CD4-positive, alpha-beta T cell treated with Interferon gamma for 1 hour (primary cell): ENCODE data around the gene CPN2.

Source experiments
- DNase-seq: peaks from one replicate; pipeline ENCODE4 v3.0.0-alpha.2; 2020

The CPN2 gene

GRCh38 chr3:194312186-194312742 lies 38.9 kb downstream of the CPN2 start:
- no peak for DNase-seq

DNA sequence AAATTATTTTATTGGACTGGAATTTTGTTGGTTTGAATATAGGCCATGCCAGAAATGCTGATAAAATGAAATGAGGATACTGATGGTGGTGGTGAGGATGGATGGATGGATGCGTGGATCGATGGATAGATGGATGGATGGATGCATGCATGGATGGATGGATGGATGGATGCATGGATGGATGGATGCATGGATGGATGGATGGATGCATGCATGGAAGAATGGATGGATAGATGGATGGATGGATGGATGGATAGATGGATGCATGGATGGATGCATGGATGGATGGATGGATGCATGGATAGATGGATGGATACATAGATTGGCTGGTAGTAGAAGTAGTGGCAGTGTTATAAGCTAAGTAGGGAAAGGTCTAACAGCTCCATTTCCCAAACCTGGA lies 40.1 kb downstream of the CPN2 start:
- DNase-seq = no peak

DNA sequence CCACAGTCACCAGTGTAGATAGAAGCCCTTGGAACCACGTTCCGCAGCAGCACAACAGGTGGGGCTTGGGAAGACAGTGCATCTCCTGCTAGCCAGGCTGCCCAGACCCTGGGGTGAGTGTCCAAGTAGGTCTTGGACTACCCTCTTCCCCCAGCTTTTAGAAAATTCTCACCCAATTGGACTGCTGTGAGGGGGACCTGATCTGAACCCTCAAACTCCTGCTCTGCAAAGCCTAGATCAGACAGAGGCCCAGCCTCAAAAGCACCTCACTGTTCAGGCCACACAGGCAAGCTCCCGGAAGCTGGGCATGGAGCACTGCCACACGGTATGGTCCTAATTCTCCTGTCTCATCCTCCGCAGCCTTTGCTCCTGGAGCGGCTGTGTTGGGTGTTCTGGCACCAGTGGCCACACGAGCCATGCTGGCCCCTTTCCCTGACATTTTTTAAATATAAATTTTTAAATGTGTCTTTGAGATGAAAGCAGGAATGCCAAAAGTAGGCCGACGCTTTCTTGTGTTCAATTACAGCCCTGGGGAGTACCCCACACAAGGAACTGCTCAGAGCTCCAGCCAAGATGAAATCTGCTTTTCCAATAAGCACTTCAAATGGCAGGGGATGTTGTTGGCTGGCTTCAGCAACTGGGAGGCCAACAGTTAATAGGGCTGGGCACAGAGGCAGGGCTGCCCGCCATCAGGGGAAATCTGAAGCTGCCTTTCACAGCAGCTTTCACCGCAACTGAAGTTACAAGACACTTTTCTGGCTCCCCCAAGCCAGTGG lies 40.9 kb downstream of the CPN2 start:
- no peak for DNase-seq

DNA sequence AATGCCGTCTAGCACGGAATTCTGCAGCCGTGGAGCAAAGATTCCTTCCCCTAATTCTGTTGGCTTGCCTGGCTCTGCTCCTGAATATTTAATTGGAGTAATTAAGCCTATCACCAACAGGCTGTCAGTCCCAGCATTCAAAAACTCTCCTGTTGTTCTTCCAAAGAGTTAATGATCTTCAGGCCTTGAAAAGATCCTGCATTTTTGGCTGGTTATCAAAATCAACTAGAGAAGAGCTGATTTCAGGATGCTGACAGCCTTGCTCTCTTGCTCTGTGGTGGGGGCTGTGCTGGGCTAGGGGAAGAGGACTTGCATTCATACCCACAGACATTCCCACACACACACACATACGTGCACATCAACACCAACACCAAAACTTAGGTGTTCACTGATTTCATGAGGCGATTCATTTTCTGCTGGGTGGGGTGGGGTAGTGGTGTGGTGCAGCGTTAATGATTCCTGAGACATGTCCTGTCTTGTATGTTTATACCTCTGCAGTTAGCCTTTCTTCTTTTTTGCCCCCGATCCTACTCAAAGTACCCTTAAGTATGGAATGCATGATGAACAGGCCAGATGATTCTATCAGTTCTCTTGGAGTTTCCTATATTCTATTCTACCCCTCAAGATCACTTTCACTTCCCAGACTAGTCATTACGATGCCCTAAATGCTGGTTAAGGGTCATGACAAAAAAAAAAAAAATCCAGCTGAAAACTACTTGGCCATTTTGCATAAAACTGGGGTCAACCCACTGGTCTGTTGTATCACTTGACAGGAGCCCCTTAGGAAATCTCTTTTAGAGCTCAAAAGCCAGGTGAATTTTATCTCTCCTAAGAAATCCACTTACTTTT lies 42.3 kb downstream of the CPN2 start:
- no peak for DNase-seq

GRCh38 chr3:194307849-194308248 lies 43.3 kb downstream of the CPN2 start:
- no peak for DNase-seq

DNA sequence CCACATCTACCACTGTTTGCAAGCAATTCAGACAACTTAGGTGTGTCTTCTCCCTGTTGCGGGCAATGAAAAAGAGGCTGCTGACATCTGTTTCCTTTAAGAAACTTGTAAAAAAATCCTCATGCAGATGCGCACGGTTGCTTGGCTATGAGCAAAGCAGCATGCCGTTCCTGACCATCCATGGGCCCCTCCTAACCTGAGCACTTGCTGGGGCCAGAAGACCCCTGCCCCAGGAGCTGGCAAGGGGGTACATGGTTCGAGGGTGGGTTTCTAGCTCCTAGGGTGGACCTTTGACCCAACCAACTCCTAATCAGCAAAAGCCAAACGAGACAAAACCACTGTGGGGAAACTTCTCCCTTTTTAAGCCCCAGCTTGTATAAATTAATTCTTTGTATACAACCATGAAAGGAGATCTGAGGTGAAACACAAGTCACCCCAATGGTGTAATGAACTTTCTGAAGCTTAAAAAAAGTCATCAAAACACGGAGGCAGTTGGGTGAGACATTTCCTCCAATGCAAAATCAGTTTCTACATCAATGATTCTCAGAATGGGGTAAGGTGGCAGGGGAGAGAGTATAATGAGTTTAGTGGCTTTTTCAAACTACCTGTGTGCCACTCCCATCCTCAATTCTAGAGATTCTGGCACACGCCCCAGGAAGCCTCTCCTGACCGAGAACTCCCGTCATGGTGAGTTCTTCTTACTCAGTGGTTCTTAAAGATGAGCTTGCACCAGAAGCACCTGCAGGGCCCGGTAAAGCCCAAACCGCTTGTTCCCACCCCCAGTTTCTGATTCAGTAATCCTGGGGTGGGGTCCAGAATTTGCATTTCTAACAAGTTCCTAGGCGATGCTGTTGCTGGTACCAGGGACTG lies 44.1 kb downstream of the CPN2 start:
- DNase-seq = peak; percentile 34

- DNase-seq = peak; percentile 74
These were observed 44.9 kb downstream of the CPN2 start for GRCh38 chr3:194306109-194306686.

- no peak for DNase-seq
These were observed 45.6 kb downstream of the CPN2 start for GRCh38 chr3:194305356-194306108.

DNA sequence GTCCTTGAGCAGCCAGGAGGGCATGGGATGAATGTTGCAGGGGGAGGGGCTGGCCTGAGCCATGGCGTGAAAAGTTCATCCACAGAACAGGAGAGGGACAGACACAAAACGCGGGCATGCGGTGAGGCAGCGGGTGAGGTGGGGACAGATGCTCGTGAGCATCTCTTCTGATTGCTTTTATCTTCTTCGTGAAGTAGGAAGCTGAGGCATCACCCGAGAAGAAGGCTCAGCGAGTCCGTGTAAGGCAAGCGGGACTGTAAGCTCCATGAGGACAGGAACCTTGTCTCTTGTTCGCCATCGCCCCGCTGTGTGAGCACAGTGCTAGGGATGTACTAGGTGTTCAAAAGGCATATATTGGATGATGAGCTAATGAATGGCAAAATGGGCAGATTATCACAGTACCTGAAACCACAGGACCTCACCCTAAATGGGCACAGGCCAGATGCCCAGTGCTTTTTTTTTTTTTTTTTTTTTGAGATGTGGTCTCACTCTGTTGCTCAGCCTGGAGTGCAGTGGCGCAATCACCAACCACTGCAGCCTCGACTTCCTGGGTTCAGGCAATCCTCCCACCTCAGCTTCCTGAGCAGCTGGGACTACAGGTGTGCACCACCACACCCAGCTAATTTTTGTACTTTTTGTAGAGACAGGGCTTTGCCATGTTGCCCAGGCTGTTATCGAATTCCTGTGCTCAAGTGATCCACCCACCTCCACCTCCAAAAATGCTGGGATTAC lies 46.8 kb downstream of the CPN2 start:
- DNase-seq = no peak

GRCh38 chr3:194303749-194304148 lies 47.4 kb downstream of the CPN2 start:
- no peak for DNase-seq

DNA sequence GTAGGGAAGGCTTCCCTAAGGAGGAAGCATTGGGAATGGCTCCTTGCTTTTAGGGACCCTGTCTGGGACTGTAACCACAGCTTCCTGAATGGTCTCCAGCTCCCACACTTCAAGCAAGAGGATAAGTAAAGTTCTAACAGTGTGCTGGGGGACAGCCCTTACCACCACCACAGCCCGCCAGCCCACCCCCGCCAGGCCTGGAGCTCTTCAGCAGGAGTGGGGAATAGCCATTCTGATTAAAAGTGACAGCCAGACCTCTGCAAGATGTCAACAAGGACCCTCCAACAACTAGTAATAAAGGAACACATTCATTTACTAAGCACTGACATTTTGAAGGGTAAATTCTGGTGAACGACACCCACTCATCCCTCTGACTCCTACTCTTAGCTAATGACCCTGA lies 49.4 kb downstream of the CPN2 start:
- no peak for DNase-seq

DNA sequence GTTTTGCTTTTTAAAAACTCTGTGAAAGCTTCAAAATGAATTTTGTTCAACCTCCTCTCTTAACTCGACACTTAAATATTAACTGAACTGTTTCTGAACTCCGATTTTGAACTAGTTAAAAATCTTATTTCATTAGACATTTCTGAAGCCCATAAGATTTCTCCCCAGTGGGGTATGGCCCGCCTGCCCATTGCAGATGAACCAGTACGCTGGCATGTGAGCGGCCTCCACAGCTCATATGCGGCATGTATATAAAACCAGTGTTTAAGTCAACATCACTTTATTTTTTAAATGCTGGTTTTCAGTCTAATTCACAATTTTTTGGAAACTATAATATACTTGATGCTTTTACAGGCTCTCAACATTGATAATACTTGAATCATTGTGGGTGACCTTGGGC lies 50.2 kb downstream of the CPN2 start:
- no peak for DNase-seq

GRCh38 chr3:194300382-194300758 lies 50.8 kb downstream of the CPN2 start:
- DNase-seq = no peak

GRCh38 chr3:194298331-194299227 lies 52.5 kb downstream of the CPN2 start:
- DNase-seq = no peak

DNA sequence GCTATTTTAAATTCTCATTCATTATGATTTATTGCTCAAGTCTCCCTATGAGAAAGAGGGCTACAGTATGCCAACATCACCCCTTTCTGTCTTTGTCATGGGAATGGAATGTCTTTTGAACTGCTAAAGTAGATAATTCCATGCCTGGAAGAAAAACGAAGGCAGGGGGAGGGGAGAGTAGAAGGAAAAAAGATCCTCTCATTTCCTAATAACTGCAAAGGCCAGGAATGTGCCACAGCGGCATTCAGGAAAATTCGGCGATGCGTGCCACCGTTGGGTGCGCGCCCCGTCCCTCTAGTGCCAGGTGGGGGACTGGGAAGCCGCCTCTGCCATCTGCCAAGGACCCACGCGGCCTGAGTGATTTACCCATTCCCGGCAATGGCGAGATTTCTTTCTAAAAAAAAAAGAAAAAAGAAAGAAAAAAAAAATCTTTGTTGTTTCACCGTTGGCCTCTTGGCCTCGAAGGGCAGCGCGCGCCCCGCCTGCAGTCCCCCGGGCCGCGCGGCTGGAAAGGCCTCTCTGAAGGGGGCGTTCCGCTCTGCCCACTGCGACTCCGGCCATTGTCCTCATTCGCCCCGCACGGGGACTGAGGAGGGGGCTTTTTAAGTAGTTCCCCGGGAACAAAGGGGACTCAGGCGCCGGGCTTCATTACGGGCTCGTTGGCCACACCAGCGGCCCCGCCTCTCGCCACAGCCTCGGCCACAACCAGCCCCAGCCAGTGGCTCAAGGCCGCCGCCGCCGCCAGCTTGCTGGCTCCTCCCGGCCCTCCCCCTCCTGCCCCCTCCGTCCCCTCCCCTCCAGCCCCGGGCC lies 54.5 kb downstream of the CPN2 start:
- no peak for DNase-seq

DNA sequence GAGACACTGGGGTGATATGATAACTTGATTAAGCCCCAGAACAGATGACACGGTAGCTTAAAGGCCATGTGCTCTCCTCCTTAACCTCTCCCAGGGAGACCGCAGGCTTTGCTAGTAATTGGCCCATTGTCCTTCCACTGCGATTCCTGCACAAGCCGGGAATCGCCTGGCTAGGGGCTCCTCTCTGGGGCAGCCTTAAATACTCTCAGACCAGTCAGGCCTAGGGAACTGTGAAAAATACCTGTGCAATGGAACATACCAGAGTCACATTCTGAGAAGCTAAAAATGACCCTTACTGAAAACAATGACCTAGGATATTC lies 56.3 kb downstream of the CPN2 start:
- DNase-seq = no peak

GRCh38 chr3:194294199-194294894 lies 56.8 kb downstream of the CPN2 start:
- no peak for DNase-seq

DNA sequence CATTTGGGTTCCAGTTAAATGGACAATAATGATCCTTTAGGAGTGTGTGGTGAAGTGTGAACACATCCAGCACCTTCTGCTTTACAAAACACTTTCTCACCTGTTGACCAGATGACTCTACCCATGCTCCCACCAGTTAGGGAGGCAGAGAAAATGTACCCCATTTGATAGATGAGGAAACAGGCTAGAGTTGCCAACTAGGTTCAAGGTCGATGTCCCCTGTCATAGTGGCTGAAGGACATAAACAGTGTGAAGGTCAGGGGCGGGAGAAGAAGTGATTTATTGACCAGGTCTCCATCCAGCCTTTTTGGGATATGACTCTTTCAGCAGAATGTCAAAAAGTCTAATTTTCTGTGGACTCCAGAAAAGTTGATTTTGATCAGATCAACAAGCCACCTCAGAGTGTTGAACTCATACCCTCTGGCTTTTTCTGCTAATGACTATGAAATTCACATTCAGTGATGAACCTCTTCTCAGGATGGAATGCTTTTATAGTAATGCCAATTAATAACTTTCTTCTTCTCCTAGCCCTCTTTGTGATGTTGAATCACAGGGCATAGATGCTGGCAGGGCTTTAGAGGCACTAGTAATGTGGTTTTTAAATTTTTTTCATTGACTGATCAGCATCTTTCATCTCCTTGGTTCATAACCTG lies 57.5 kb downstream of the CPN2 start:
- DNase-seq = no peak
